GM19324 (cell line): ENCODE measurements around the gene NEK6.

ENCODE experiments used
- ATAC-seq: cut with Tn5 transposase; IDR thresholded peaks from one replicate; pipeline ENCODE4 v1.9.1; 2021; ENCODE audit warnings: mild to moderate bottlenecking, moderate library complexity; ENCODE audit not compliant: unreplicated experiment, low FRiP score

Gene NEK6

GRCh38 chr9:124335320-124335707 lies 77.6 kb downstream of the NEK6 start:
- no peak for ATAC-seq

DNA sequence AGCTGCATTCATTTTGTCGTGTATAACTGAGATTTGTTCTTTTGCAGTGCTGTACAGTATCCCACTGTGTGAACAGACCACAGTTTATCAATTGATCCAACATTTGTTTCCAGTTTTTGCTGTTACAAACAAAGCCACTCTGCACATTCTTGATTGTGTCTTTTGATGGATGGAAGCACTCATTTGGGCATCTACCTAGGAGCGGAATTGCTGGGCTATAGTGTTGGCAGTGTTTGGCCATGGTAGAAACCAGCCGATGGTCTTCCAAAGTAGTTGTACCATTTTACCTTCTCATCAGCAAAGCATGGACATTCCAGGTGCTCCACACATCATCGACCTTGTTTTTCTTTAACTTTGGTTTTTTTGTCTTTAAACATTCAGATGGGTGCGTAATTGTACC lies 79.8 kb downstream of the NEK6 start:
- no peak for ATAC-seq

- ATAC-seq = no peak
These were observed 81.9 kb downstream of the NEK6 start for GRCh38 chr9:124339603-124340146.

- no peak for ATAC-seq
These were observed 82.7 kb downstream of the NEK6 start for GRCh38 chr9:124340219-124341069.

GRCh38 chr9:124341455-124342170 lies 83.9 kb downstream of the NEK6 start:
- no peak for ATAC-seq

DNA sequence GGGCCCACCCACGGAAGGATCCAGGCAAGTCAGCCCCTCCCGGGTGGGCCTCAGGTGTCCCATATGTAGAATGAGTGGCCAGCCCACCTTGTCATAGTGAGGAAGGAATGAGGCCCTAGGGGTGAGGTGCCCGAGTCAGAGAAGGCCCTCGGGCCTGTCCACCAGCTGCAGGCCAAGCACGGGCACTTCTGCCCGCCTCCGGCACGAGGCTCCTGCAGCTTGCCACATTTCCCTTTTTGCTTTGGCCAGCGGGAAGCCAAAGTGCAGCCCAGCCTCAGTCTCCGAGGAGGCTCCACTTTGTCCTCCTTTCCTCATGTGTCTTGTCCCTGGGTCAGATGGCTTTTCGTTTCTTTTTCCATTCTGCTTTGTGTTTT lies 84.6 kb downstream of the NEK6 start:
- no peak for ATAC-seq

DNA sequence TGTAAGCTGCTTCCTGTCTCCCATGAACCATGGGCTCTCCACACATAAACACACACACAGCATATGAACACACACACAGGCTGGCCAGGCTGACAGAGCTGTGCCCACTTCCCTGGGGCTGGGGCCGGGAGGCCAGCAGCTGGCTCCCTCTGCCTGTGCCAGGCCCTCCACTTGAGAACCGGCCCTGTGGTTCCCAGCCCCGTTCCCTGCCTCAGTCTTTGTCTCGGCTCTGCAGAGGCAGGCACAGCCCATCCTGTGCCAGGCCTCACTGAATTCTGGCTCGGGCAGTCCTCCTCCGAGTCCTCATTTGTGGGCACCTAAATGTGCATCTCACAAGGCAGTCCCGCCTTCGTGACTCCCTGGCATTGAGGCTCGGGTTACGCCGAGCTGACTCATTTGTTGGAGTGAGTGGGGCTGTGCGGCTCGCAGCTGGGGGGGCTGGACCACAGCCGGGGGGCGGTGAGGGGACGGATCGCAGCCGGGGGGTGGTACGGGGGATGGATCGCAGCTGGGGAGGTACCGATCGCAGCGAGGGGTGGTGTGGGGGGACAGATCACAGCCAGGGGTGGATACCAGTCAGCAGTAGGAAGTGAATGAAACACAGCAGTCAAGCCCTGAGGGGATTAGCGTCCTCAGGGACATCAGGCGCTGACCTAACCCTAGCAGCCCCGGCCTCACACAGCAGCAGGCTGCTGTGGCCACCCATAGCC lies 85.2 kb downstream of the NEK6 start:
- ATAC-seq = no peak

GRCh38 chr9:124343533-124344290 lies 86.0 kb downstream of the NEK6 start:
- no peak for ATAC-seq

- ATAC-seq = no peak
These were observed 86.7 kb downstream of the NEK6 start for GRCh38 chr9:124344291-124345050.

DNA sequence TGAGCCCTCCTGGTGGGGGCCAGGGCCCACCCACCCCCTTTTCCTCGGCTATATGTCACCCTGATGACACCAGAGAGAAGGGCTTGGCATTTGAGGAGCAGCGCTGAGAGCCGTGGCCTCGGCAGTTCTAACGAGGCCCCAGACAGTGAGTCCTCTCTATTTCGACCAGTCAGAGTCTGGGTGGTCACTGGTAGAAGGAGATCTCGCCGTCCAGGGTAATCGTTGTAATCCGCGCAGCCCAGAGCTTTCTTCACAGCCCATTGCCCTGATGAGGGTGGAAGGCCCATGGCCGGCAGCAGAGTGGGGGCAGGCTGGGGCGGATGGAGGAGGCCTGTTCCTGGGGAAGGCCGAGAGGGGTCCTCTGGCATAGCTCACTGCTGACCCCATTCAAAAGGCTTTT lies 87.3 kb downstream of the NEK6 start:
- no peak for ATAC-seq

DNA sequence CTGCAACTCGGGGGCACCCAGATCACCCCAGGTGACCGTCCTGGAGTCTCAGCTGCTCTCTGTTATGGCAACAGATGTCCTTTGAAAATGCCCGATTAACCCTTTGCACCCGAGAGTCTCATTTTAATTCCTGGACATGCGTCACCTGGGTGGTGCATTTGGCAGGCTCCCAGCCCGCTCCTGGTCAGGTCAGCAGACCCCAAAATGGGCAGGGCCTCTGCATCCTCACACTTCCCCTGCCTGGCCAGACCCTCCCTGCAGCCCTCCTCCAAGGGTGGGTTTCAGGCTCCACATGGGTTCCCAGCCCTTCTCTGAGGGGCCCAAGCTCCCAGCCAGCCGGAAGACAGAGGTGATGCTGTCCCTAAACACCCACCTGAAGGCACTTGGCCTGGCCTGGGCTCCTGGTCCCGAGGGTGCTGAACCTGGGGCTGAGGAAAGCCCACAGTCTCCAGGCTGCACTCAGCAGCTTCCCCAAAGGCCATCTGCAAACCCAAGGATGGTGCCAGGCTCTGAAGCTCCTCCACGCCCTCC lies 88.1 kb downstream of the NEK6 start:
- no peak for ATAC-seq

GRCh38 chr9:124346347-124347163 lies 88.8 kb downstream of the NEK6 start:
- no peak for ATAC-seq

DNA sequence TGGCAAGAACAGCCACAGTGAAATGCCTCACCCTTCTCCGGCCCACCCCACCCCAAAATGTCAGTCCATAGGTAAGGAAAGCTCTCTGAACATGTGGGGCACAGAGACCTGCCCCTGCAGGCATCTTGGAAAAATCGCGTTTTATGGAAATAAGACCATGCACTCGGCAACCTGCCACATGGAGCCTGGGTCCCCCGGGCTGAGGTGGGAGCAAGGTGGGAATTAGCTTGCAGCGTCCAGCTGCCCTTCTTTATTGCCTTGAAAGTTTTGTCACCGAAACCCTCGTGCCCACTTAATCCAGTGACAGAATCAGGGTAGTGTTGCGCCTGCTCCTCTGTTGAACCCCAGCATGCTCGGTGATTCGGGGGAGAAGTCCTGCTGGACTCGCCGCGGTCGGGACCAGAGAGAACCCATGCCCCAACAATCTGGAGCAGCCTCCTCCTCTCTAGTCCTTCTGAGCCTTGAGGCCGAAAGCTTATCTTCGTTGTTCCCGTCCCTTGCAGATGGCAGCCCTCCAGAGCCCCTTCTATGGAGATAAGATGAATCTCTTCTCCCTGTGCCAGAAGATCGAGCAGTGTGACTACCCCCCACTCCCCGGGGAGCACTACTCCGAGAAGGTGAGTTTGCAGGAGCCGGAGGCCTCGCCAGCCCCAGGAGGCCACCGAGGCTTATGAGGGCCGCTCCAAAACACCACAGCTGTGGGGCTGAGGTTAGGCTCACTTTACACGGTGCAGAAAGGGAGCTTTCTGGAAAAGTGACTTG lies 89.6 kb downstream of the NEK6 start:
- ATAC-seq = no peak

DNA sequence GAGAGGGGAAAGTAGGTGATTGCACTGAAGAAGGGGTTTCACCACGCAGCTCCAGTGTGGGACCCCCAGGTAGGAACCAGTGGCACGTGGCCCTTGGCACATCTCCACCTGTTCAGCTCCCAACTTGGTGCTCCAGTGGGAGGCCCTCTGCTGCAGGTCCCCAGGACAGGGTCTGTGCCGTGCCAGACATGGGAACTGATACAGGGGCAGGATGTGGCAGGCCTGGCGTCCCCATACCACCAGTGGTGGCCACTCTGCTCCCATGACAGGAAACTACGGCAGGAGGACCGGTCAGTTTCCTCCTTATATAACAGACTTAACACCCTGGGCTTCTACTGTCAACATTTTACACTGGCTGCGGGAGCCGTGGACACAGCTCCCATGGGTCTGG lies 90.2 kb downstream of the NEK6 start:
- ATAC-seq = no peak

DNA sequence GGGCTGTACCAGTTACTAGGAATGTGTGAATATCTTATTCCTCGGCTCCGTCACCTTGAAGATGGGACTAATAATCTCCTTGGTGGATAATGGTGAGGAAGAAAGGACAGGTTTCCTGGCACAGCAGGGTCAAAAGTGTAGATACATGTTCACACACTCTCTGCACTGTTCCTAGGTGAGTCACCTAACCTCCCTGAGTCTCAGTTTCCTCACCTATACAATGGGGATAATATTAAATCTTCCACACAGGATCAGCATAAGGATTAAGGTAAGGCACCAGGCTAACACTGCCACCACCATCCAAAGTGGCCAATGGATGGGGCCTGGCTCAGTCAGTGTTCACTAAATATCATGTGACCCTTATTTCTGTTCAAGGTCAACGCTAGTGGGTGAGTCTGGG lies 90.6 kb downstream of the NEK6 start:
- no peak for ATAC-seq

GRCh38 chr9:124348831-124349230 lies 91.1 kb downstream of the NEK6 start:
- ATAC-seq = no peak

DNA sequence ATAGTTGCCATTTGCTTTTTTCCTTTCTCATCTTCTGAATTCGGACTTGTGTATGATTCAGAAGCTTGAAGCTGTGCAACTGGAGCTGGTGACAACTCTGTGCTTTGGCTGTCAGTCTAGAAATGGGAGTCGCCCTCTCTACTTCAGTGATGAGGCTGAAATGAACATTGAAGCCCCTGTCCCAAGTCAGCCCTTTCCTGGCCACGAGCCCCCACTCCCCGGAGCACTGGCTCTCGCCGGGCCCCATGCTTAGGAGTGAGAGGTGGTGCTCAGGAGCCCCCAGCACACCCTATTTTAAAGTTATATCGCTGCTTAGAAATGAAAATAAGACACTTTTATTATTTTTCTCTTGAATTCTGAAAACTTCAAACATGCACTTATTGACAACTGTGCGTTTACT lies 91.5 kb downstream of the NEK6 start:
- no peak for ATAC-seq
